ENCODE results near the gene ABCB8.

Gene ABCB8

GRCh38 chr7:151015967-151016366 lies 12.3 kb upstream of the ABCB8 start:
- no peak overlapping the region for H3K4me3 ChIP-seq (ENCODE audit: low read length, poor library complexity, severe bottlenecking)
- H3K9me2 ChIP-seq (replicated peaks; ENCODE audit: low read depth, low read length), result no peaks in the 10 kb centered on the region
- no peaks in the 10 kb centered on the region for H3F3A ChIP-seq (ENCODE audit: low read depth)
- no peaks in the 10 kb centered on the region for H3K27me3 ChIP-seq (ENCODE audit: insufficient read depth, low read length, poor library complexity, severe bottlenecking)
- no peak overlapping the region for H3K9ac ChIP-seq (ENCODE audit: low read depth, low read length, poor library complexity, severe bottlenecking)
- no peak overlapping the region for H2AFZ ChIP-seq (ENCODE audit: low read length)
- no peaks in the 10 kb centered on the region for H3K36me3 ChIP-seq (ENCODE audit: insufficient read depth, low read length)
- H3K4me2 ChIP-seq (ENCODE audit: low read depth, low read length, poor library complexity, severe bottlenecking), result no peak overlapping the region
- no peak for TF ChIP-seq CTCF (conservative IDR thresholded peaks at IDR 0.05; ENCODE audit: low read length)
- no peak for TF ChIP-seq EZH2phosphoT487 (IDR thresholded peaks at IDR 0.05; ENCODE audit: borderline replicate concordance)
- no peaks in the 10 kb centered on the region for H3K79me2 ChIP-seq (ENCODE audit: insufficient read depth, low read length)
- H3K4me1 ChIP-seq (ENCODE audit: insufficient read depth, low read length, poor library complexity, severe bottlenecking), result peaks cover 31% of the 10 kb centered on the region
- H3K9me3 ChIP-seq (ENCODE audit: insufficient read depth, low read depth, low read length), result no peaks in the 10 kb centered on the region
- H4K20me1 ChIP-seq (ENCODE audit: insufficient read depth, low read length, poor library complexity, severe bottlenecking), result no peaks in the 10 kb centered on the region

DNA sequence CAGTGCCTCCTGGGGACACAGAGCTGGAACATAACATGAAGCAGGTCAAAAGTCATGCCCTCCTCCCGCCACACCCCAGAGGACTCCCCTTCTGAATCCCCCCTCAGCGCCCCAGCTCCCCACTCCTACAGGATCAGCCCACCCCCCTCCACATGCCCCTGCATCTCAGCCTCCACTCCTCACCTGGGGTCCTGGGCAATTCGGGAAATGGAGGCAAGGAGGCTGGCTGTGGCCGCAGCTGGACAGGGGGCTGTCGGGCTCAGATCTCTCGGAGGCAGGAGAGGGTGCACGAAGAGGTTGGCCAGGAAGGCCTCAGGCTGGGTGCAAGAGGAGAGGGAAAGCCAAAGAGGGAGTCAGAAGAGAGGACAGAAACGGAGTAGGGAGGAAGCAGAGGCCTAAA lies 11.7 kb upstream of the ABCB8 start:
- no peaks in the 10 kb centered on the region for H3K27me3 ChIP-seq (ENCODE audit: insufficient read depth, low read length, poor library complexity, severe bottlenecking)
- H3K9ac ChIP-seq (ENCODE audit: low read depth, low read length, poor library complexity, severe bottlenecking), result no peak overlapping the region
- no peak overlapping the region for H2AFZ ChIP-seq (ENCODE audit: low read length)
- H3K9me2 ChIP-seq (replicated peaks; ENCODE audit: low read depth, low read length), result no peaks in the 10 kb centered on the region
- no peaks in the 10 kb centered on the region for H3K36me3 ChIP-seq (ENCODE audit: insufficient read depth, low read length)
- no peaks in the 10 kb centered on the region for H3K9me3 ChIP-seq (ENCODE audit: insufficient read depth, low read depth, low read length)
- no peaks in the 10 kb centered on the region for H4K20me1 ChIP-seq (ENCODE audit: insufficient read depth, low read length, poor library complexity, severe bottlenecking)
- no peak overlapping the region for H3K4me3 ChIP-seq (ENCODE audit: low read length, poor library complexity, severe bottlenecking)
- no peaks in the 10 kb centered on the region for H3F3A ChIP-seq (ENCODE audit: low read depth)
- peaks cover 29% of the 10 kb centered on the region for H3K4me1 ChIP-seq (ENCODE audit: insufficient read depth, low read length, poor library complexity, severe bottlenecking)
- no peak overlapping the region for H3K4me2 ChIP-seq (ENCODE audit: low read depth, low read length, poor library complexity, severe bottlenecking)
- H3K79me2 ChIP-seq (ENCODE audit: insufficient read depth, low read length), result no peaks in the 10 kb centered on the region
- TF ChIP-seq CTCF (conservative IDR thresholded peaks at IDR 0.05; ENCODE audit: low read length) (no peak), EZH2phosphoT487 (IDR thresholded peaks at IDR 0.05; ENCODE audit: borderline replicate concordance) (no peak)

DNA sequence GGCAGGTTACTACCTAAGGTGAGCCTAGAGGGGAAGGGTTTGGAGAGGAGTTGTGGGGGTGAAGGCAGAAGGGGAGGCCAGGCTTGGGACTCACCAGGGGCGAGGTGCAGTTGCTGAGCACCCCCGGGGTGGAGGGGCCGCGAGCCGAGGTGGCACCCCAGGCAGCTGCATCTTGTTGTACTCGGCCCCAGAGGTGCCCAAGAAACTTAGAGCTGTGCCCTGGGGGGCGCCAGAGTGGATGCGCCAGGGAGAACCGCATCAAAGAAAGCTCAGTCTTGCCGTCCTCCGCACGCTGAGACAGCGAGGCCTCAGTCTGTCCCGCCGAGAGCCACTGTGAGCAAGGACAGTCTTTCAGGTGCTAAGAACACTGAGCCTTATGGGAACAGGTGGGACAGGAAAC lies 11.3 kb upstream of the ABCB8 start:
- H3K9me3 ChIP-seq (ENCODE audit: insufficient read depth, low read depth, low read length), result no peaks in the 10 kb centered on the region
- no peaks in the 10 kb centered on the region for H3K36me3 ChIP-seq (ENCODE audit: insufficient read depth, low read length)
- no peaks in the 10 kb centered on the region for H3K79me2 ChIP-seq (ENCODE audit: insufficient read depth, low read length)
- no peak overlapping the region for H3K4me2 ChIP-seq (ENCODE audit: low read depth, low read length, poor library complexity, severe bottlenecking)
- H3K9me2 ChIP-seq (replicated peaks; ENCODE audit: low read depth, low read length), result no peaks in the 10 kb centered on the region
- no peaks in the 10 kb centered on the region for H3F3A ChIP-seq (ENCODE audit: low read depth)
- H3K9ac ChIP-seq (ENCODE audit: low read depth, low read length, poor library complexity, severe bottlenecking), result no peak overlapping the region
- peaks cover 29% of the 10 kb centered on the region for H3K4me1 ChIP-seq (ENCODE audit: insufficient read depth, low read length, poor library complexity, severe bottlenecking)
- no peak overlapping the region for H3K4me3 ChIP-seq (ENCODE audit: low read length, poor library complexity, severe bottlenecking)
- H3K27me3 ChIP-seq (ENCODE audit: insufficient read depth, low read length, poor library complexity, severe bottlenecking), result no peaks in the 10 kb centered on the region
- no peak overlapping the region for H2AFZ ChIP-seq (ENCODE audit: low read length)
- no peaks in the 10 kb centered on the region for H4K20me1 ChIP-seq (ENCODE audit: insufficient read depth, low read length, poor library complexity, severe bottlenecking)
- no peak for TF ChIP-seq EZH2phosphoT487 (IDR thresholded peaks at IDR 0.05; ENCODE audit: borderline replicate concordance)
- TF ChIP-seq CTCF (conservative IDR thresholded peaks at IDR 0.05; ENCODE audit: low read length), result no peak; the same call in 1 of the 2 replicates
